Keratinocyte (primary cell): ENCODE results near the gene ADIPOR2. TPM values are rescaled to one million over a fixed set of nuclear protein-coding genes. Genes with fewer than 3 reads are reported as not detected.

Experiments used
- DNase-seq: peaks from one replicate; pipeline ENCODE4 v3.0.0-alpha.2; 2011; ENCODE audit warnings: low read depth, missing footprints, low spot score
- FAIRE-seq: peaks from 2 replicates; lab custom pipeline; 2011; peaks lifted over from hg19 to GRCh38; lab: Jason Lieb, UNC
- H2AFZ ChIP-seq: 2 replicates; pipeline ENCODE4 v1.6.0; 2012; ENCODE audit warnings: low read length, control low read depth, inconsistent platforms; ENCODE audit not compliant: control insufficient read depth
- H3K27ac ChIP-seq: 2 replicates; pipeline ENCODE4 v1.5.1; 2011; ENCODE audit warnings: low read length; ENCODE audit not compliant: control insufficient read depth, insufficient read depth
- H3K27me3 ChIP-seq: 3 replicates; pipeline ENCODE4 v1.6.0; 2011; ENCODE audit warnings: low read length; ENCODE audit not compliant: control insufficient read depth, insufficient read depth; ENCODE audit errors: extremely low read depth
- H3K36me3 ChIP-seq, 2 experiments: 2 replicates in 1 of 2; 3 replicates in 1 of 2; pipeline ENCODE4 v1.5.1; 2011; ENCODE audit warnings: low read length in 2 of 2, mild to moderate bottlenecking in 1 of 2; ENCODE audit not compliant: control insufficient read depth in 2 of 2, insufficient read depth in 2 of 2; ENCODE audit errors: extremely low read depth in 1 of 2
- H3K4me1 ChIP-seq: 3 replicates; pipeline ENCODE4 v1.5.1; 2011; ENCODE audit warnings: low read length; ENCODE audit not compliant: control insufficient read depth, insufficient read depth; ENCODE audit errors: extremely low read depth
- H3K4me2 ChIP-seq: 3 replicates; pipeline ENCODE4 v1.6.0; 2011; ENCODE audit warnings: low read depth, low read length; ENCODE audit not compliant: control insufficient read depth, insufficient read depth; ENCODE audit errors: extremely low read depth
- H3K4me3 ChIP-seq, 3 experiments: fragments of 200-600 bp in 1 of 3; sonication (generic) in 1 of 3; 2 replicates in 2 of 3; 3 replicates in 1 of 3; pipeline ENCODE4 v1.5.1; 2011 to 2016; ENCODE audit warnings: low read length in 3 of 3, mild to moderate bottlenecking in 3 of 3, control low read depth in 2 of 3, inconsistent platforms in 1 of 3, low read depth in 1 of 3, mixed read lengths in 1 of 3, mixed run types in 1 of 3, moderate library complexity in 1 of 3; ENCODE audit not compliant: control insufficient read depth in 2 of 3, insufficient read depth in 2 of 3; ENCODE audit errors: extremely low read depth in 1 of 3
- H3K79me2 ChIP-seq: 2 replicates; pipeline ENCODE4 v1.6.0; 2012; ENCODE audit warnings: low read length; ENCODE audit not compliant: control insufficient read depth, insufficient read depth
- H3K9ac ChIP-seq: 3 replicates; pipeline ENCODE4 v1.6.0; 2011; ENCODE audit warnings: low read length; ENCODE audit not compliant: control insufficient read depth, insufficient read depth; ENCODE audit errors: extremely low read depth
- H3K9me1 ChIP-seq: 3 replicates; pipeline ENCODE4 v1.6.0; 2011; ENCODE audit warnings: low read length; ENCODE audit not compliant: control insufficient read depth, insufficient read depth; ENCODE audit errors: extremely low read depth
- H3K9me3 ChIP-seq: 2 replicates; pipeline ENCODE4 v1.5.1; 2012; ENCODE audit warnings: low read depth, low read length; ENCODE audit not compliant: control insufficient read depth
- H4K20me1 ChIP-seq: 3 replicates; pipeline ENCODE4 v1.6.0; 2011; ENCODE audit warnings: low read length; ENCODE audit not compliant: control insufficient read depth, insufficient read depth; ENCODE audit errors: extremely low read depth
- CTCF ChIP-seq, 3 experiments: IDR thresholded peaks in 1 of 3; conservative IDR thresholded peaks in 1 of 3; optimal IDR thresholded peaks in 1 of 3; 2 replicates in 2 of 3; 3 replicates in 1 of 3; pipeline versions ENCODE3 to v1.5.1; 2011; ENCODE audit warnings: low read length in 3 of 3, mild to moderate bottlenecking in 3 of 3, moderate library complexity in 2 of 3, control low read depth in 1 of 3, inconsistent platforms in 1 of 3; ENCODE audit not compliant: insufficient read depth in 2 of 3; ENCODE audit errors: extremely low read depth in 1 of 3
- EZH2 ChIP-seq: IDR thresholded peaks from one replicate; pipeline ENCODE4 v1.6.1; 2012; ENCODE audit warnings: inconsistent platforms, mild to moderate bottlenecking, low read length, moderate library complexity
- dilution Hi-C: fragments of 300-500 bp; cut with MboI; formaldehyde crosslinking; loops from one replicate; pipeline ENCODE4 v1.7.0; 2020; ENCODE audit warnings: low sequenced_read_pairs; ENCODE audit not compliant: extremely low pct_ligation_motif_present
- polyA plus RNA-seq, 5 experiments: library from polyadenylated mRNA; depleted of rRNA in 3 of 5; stranded (reverse) in 3 of 5; stranded (forward) in 1 of 5; unstranded in 1 of 5; fragments of >200 nt; gene quantifications; 1 replicate in 1 of 5; 2 replicates in 3 of 5; 3 replicates in 1 of 5; pipeline versions ENCODE4 v1.2.1 to v1.2.3, GENCODE V29; 2011 to 2012; ENCODE audit warnings: missing spikeins in 2 of 5, low read depth in 1 of 5, low replicate concordance in 1 of 5

Gene ADIPOR2
- polyA plus RNA-seq, 1 donor (not counting 4 experiments of a cell fraction or from before 2014, with no cell fraction given) = 59.4 TPM

DNA sequence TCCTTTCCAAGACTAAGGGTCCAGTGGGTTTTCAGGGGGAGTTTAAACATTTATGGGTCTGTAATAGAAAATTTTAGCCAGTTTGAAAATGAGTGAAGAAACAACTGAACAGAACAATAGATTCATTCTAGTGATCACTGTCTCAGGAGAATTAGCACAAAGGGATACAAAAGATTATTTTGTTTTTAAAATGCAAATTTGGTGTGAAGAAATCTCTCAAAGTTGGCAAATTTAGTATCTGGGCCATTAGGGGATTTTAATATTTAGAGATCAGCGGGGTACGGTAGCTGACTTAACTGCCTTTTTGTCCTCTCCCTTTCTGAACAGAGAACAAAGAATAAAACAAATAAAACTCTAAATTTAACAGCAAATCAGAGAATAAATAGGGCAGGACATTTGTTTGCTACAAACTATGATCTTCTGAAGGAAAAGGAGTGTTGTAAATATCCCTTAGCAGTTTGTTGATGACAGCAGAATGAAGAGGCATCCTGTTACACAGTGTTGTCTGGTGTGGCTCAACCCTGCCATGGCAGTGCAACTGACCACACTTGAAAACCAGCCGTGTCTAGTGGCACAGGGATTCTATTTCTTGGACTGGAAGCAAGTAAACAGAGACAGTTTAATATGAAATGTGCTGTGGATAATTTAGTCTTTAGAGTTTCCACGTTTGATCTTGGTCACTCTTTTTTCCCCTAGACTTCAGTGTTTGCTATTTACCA, 83.2 kb downstream of the ADIPOR2 start:
- Histone ChIP-seq H3K4me1 (peaks cover 30% of the 10 kb centered on the region), H3K27me3 (no peaks in the 10 kb centered on the region), H3K9me1 (no peaks in the 10 kb centered on the region), H3K36me3 (peaks cover 6 to 15% of the 10 kb centered on the region in 2 experiments), H3K4me2 (no peak overlapping the region), H3K9ac (no peak overlapping the region), H3K79me2 (peaks cover 3% of the 10 kb centered on the region), H3K9me3 (no peaks in the 10 kb centered on the region), H4K20me1 (peaks cover 8% of the 10 kb centered on the region), H3K27ac (no peak overlapping the region), H3K4me3 (no peak overlapping the region), H2AFZ (no peak overlapping the region)
- DNase-seq = no peak
- TF ChIP-seq EZH2 (no peak), CTCF (optimal IDR thresholded peaks at IDR 0.05 in 1 of 3, IDR thresholded peaks at IDR 0.05 in 1 of 3, conservative IDR thresholded peaks at IDR 0.05 in 1 of 3; ENCODE audit: extremely low read depth in 1 of 3, insufficient read depth in 2 of 3, low read length in 3 of 3) (no peak)
- peak; percentile 49 for FAIRE-seq
- dilution Hi-C loops = no loop called here

- peaks cover 28% of the 10 kb centered on the region for H3K4me1 ChIP-seq
- H3K9me3 ChIP-seq = no peaks in the 10 kb centered on the region
- H3K36me3 ChIP-seq = peaks cover 10 to 12% of the 10 kb centered on the region in 2 experiments
- H2AFZ ChIP-seq = no peak overlapping the region
- H3K9ac ChIP-seq = no peak overlapping the region
- H3K27ac ChIP-seq = peak overlapping the region; percentile 18
- DNase-seq (peak; percentile 25), FAIRE-seq (peak; percentile 95)
- peak overlapping the region; percentile 69 for H3K4me2 ChIP-seq
- TF ChIP-seq EZH2 (no peak), CTCF (optimal IDR thresholded peaks at IDR 0.05 in 1 of 3, IDR thresholded peaks at IDR 0.05 in 1 of 3, conservative IDR thresholded peaks at IDR 0.05 in 1 of 3; ENCODE audit: extremely low read depth in 1 of 3, insufficient read depth in 2 of 3, low read length in 3 of 3) (no peak)
- no peaks in the 10 kb centered on the region for H3K9me1 ChIP-seq
- peak overlapping the region in 2 of 3 experiments; percentile 11 to 18 for H3K4me3 ChIP-seq
- peaks cover 1% of the 10 kb centered on the region for H3K79me2 ChIP-seq
- H3K27me3 ChIP-seq = no peaks in the 10 kb centered on the region
- H4K20me1 ChIP-seq = peaks cover 8% of the 10 kb centered on the region
- dilution Hi-C loops = no loop called here
Observed at GRCh38 chr12:1776170-1776921, 85.5 kb downstream of the ADIPOR2 start.
